ENCODE measurements around the gene ILF3.

The ILF3 gene

GRCh38 chr19:10726268-10726667 is 72.1 kb downstream of the ILF3 start:
- FAIRE-seq (no peak), DNase-seq (ENCODE audit: insufficient read length, low spot score) (no peak)

GRCh38 chr19:10727685-10728201 is 73.6 kb downstream of the ILF3 start:
- FAIRE-seq (no peak), DNase-seq (ENCODE audit: insufficient read length, low spot score) (no peak)

GRCh38 chr19:10729411-10729810 is 75.3 kb downstream of the ILF3 start:
- no peak for DNase-seq (ENCODE audit: insufficient read length, low spot score)
- no peak for FAIRE-seq

- FAIRE-seq (no peak), DNase-seq (ENCODE audit: insufficient read length, low spot score) (no peak)
Observed at GRCh38 chr19:10730932-10731331, 76.8 kb downstream of the ILF3 start.

GRCh38 chr19:10735741-10736140 is 81.6 kb downstream of the ILF3 start:
- DNase-seq (ENCODE audit: insufficient read length, low spot score) (no peak), FAIRE-seq (no peak)

GRCh38 chr19:10736189-10736588 is 82.0 kb downstream of the ILF3 start:
- DNase-seq (ENCODE audit: insufficient read length, low spot score) (no peak), FAIRE-seq (no peak)

- no peak for FAIRE-seq
- DNase-seq (ENCODE audit: insufficient read length, low spot score) = no peak
Observed at GRCh38 chr19:10736916-10737551, 82.9 kb downstream of the ILF3 start.

GRCh38 chr19:10737722-10738121 is 83.6 kb downstream of the ILF3 start:
- no peak for FAIRE-seq
- DNase-seq (ENCODE audit: insufficient read length, low spot score) = no peak

- no peak for FAIRE-seq
- DNase-seq (ENCODE audit: insufficient read length, low spot score) = no peak
Observed at GRCh38 chr19:10740798-10741197, 86.7 kb downstream of the ILF3 start.

Measured in GM19239 (cell line).